IMR-90 (cell line): ENCODE measurements around the gene COMMD1. TPM values are rescaled to one million over a fixed set of nuclear protein-coding genes. Genes with fewer than 3 reads are reported as not detected.

ENCODE experiments used
- ATAC-seq: fragments of 200-7000 bp; cut with Tn5 transposase; 2 replicates; pipeline ENCODE4 v1.9.1; 2020; ENCODE audit warnings: low read depth, mild to moderate bottlenecking, moderate library complexity
- BruUV-seq: library from RNA; stranded (reverse); fragments of 400-500 nt; replicated peaks from 2 replicates; lab custom pipeline; 2021; lab: Mats Ljungman, UMichigan
- CTCF ChIA-PET: fragments of 300-600 bp; formaldehyde crosslinking; extraction: SDS; loops from one replicate; lab custom pipeline; 2021; ENCODE audit warnings: antibody characterized with exemption; lab: Yijun Ruan, JAX
- POLR2A ChIA-PET: fragments of 300-600 bp; sonication (Branson Sonifier 250); formaldehyde crosslinking; loops from one replicate; lab custom pipeline; 2022; ENCODE audit warnings: antibody characterized with exemption; ENCODE audit not compliant: unreplicated experiment; lab: Charles Lee
- DNase-seq: peaks from one replicate; pipeline ENCODE4 v3.0.0; 2013
- H2AFZ ChIP-seq: replicated peaks from 2 replicates; pipeline ENCODE3; 2013; ENCODE audit warnings: low read length, mild to moderate bottlenecking; ENCODE audit not compliant: poor library complexity
- H2AK5ac ChIP-seq: 2 replicates; pipeline ENCODE4 v1.6.1; 2013; ENCODE audit warnings: low read depth, low read length, inconsistent platforms
- H2AK9ac ChIP-seq: replicated peaks from 2 replicates; pipeline ENCODE3; 2013; ENCODE audit warnings: mild to moderate bottlenecking, low read depth, low read length, moderate library complexity; ENCODE audit not compliant: poor library complexity
- H2BK120ac ChIP-seq: 2 replicates; pipeline ENCODE4 v1.6.1; 2013; ENCODE audit warnings: low read depth, low read length, inconsistent platforms
- H2BK15ac ChIP-seq: 3 replicates; pipeline ENCODE4 v1.6.1; 2013; ENCODE audit warnings: low read depth, low read length, inconsistent platforms
- H2BK20ac ChIP-seq: 2 replicates; pipeline ENCODE4 v1.6.1; 2013; ENCODE audit warnings: low read depth, mild to moderate bottlenecking, inconsistent platforms, low read length, moderate library complexity
- H2BK5ac ChIP-seq: 2 replicates; pipeline ENCODE4 v1.6.1; 2013; ENCODE audit warnings: mild to moderate bottlenecking, low read depth, low read length, inconsistent platforms; ENCODE audit not compliant: poor library complexity, severe bottlenecking
- H3K14ac ChIP-seq: replicated peaks from 2 replicates; pipeline ENCODE4 v1.6.1; 2013; ENCODE audit warnings: low read depth, low read length, inconsistent platforms
- H3K18ac ChIP-seq: 2 replicates; pipeline ENCODE4 v1.6.1; 2013; ENCODE audit warnings: low read depth, low read length, control low read depth
- H3K23ac ChIP-seq: 2 replicates; pipeline ENCODE4 v1.6.1; 2013; ENCODE audit warnings: low read depth, low read length, inconsistent platforms
- H3K27ac ChIP-seq: 2 replicates; pipeline ENCODE4 v1.5.1; 2013; ENCODE audit warnings: mild to moderate bottlenecking, control low read depth, low read length; ENCODE audit not compliant: insufficient read depth
- H3K27me3 ChIP-seq: 2 replicates; pipeline ENCODE4 v1.6.1; 2013; ENCODE audit warnings: low read length; ENCODE audit not compliant: control insufficient read depth, insufficient read depth
- H3K36me3 ChIP-seq: 2 replicates; pipeline ENCODE4 v1.6.1; 2013; ENCODE audit warnings: low read length, mixed read lengths; ENCODE audit not compliant: control insufficient read depth, insufficient read depth
- H3K4ac ChIP-seq: 2 replicates; pipeline ENCODE4 v1.6.1; 2013; ENCODE audit warnings: low read depth, low read length, inconsistent platforms
- H3K4me1 ChIP-seq: 2 replicates; pipeline ENCODE4 v1.6.1; 2013; ENCODE audit warnings: low read length, mixed read lengths; ENCODE audit not compliant: control insufficient read depth, insufficient read depth
- H3K4me2 ChIP-seq: 2 replicates; pipeline ENCODE4 v1.6.1; 2013; ENCODE audit warnings: low read depth, mild to moderate bottlenecking, control low read depth, low read length, moderate library complexity
- H3K4me3 ChIP-seq: 2 replicates; pipeline ENCODE4 v1.5.1; 2013; ENCODE audit warnings: low read depth, mild to moderate bottlenecking, control low read depth, low read length, moderate library complexity; ENCODE audit not compliant: insufficient read depth
- H3K56ac ChIP-seq: 2 replicates; pipeline ENCODE4 v1.6.1; 2013; ENCODE audit warnings: low read length, inconsistent platforms; ENCODE audit not compliant: insufficient read depth; ENCODE audit errors: extremely low read depth
- H3K79me1 ChIP-seq, 2 experiments: 2 replicates each; pipeline ENCODE4 v1.6.1; 2013; ENCODE audit warnings: low read length in 2 of 2, inconsistent platforms in 1 of 2, low read depth in 1 of 2
- H3K9ac ChIP-seq: 2 replicates; pipeline ENCODE4 v1.6.1; 2013; ENCODE audit warnings: low read depth, low read length, control low read depth
- H3K9me1 ChIP-seq: 2 replicates; pipeline ENCODE4 v1.6.1; 2013; ENCODE audit warnings: low read length, inconsistent platforms; ENCODE audit not compliant: insufficient read depth
- H3K9me3 ChIP-seq: 2 replicates; pipeline ENCODE4 v1.6.1; 2013; ENCODE audit warnings: low read length; ENCODE audit not compliant: control insufficient read depth, insufficient read depth
- H4K20me1 ChIP-seq: 2 replicates; pipeline ENCODE4 v1.6.1; 2013; ENCODE audit warnings: low read length, inconsistent platforms; ENCODE audit not compliant: insufficient read depth
- H4K5ac ChIP-seq: 2 replicates; pipeline ENCODE4 v1.6.1; 2013; ENCODE audit warnings: mild to moderate bottlenecking, low read depth, low read length, control low read depth
- H4K8ac ChIP-seq, 2 experiments: 2 replicates each; pipeline ENCODE4 v1.6.1; 2013; ENCODE audit warnings: low read depth in 2 of 2, low read length in 2 of 2, control low read depth in 1 of 2, inconsistent platforms in 1 of 2
- H4K91ac ChIP-seq: 2 replicates; pipeline ENCODE4 v1.6.1; 2013; ENCODE audit warnings: low read depth, low read length, inconsistent platforms; ENCODE audit not compliant: insufficient read depth
- MAFK ChIP-seq: IDR thresholded peaks from 2 replicates; pipeline ENCODE4 v1.6.1; 2012; ENCODE audit warnings: low read depth, low read length, improper control_type of control experiment
- MAZ ChIP-seq: IDR thresholded peaks from 2 replicates; pipeline ENCODE4 v1.6.1; 2012; ENCODE audit warnings: low read depth, mild to moderate bottlenecking, low read length, improper control_type of control experiment, moderate library complexity, borderline replicate concordance
- MXI1 ChIP-seq: IDR thresholded peaks from 2 replicates; pipeline ENCODE4 v1.6.1; 2012; ENCODE audit warnings: low read depth, mild to moderate bottlenecking, low read length, moderate library complexity, borderline replicate concordance
- WGBS, 2 experiments: methylation state at CpG; one replicate each; pipeline versions ENCODE4 v1.1.5 to v1.1.7; 2013; ENCODE audit warnings: missing lambda C conversion rate in 2 of 2; ENCODE audit not compliant: insufficient read length in 1 of 2; ENCODE audit errors: extremely low coverage in 2 of 2; 5-methylcytosine and 5-hydroxymethylcytosine counted together
- dilution Hi-C: fragments of 300-500 bp; cut with HindIII; formaldehyde crosslinking; loops from one replicate; pipeline ENCODE4 v1.14.3; 2018; ENCODE audit warnings: low sequenced_read_pairs; ENCODE audit not compliant: unreplicated experiment
- in situ Hi-C: fragments of 300-500 bp; cut with MboI; formaldehyde crosslinking; loops from 3 replicates; pipeline ENCODE4 v1.14.3; 2019; ENCODE audit warnings: low sequenced_read_pairs, inconsistent platforms, mixed read lengths
- intact Hi-C: fragments of 100-400 bp; cut with micrococcal nuclease; formaldehyde crosslinking; loops from 2 replicates; pipeline ENCODE4 v1.10.0; 2022
- polyA plus RNA-seq, 3 experiments: library from polyadenylated mRNA; depleted of rRNA; stranded (reverse); fragments of >200 nt; gene quantifications; 2 replicates each; pipeline ENCODE4 v1.2.3, GENCODE V29; 2012; ENCODE audit warnings: low replicate concordance in 1 of 3
- total RNA-seq: library from RNA; depleted of rRNA; stranded (reverse); fragments of >200 nt; gene quantifications from 2 replicates; pipeline ENCODE4 v1.2.3, GENCODE V29; 2012

COMMD1 gene
- total and polyA plus RNA-seq, 2 of the 4 experiments (the other 2 are of a cell fraction): 42.8 to 60.4 TPM

DNA sequence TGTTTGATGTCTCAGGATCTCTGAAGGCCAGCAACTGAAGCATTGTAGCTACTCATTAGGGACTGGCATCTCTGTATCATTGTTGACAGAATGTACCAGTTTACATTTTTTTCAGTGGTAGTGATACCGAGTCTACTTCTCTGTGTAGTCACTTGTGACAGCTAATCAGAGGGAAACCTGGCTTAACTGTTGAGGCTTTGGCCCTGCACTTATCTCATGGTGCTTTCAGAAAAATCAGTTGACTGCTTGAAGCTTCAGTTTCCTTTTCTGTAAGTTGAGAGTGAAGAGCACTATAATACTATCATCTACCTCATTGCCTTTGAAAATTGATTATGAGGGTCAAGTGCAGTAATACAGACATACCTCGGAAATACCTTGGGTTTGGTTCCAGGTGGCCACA is 90.0 kb downstream of the COMMD1 start:
- H3K9ac ChIP-seq: no peak overlapping the region
- H3K4ac ChIP-seq: no peak overlapping the region
- ChIA-PET CTCF (no interaction called here), POLR2A (no interaction called here)
- in situ Hi-C loops: loop anchor here (25.0 kb wide), 1 partner anchor 767 kb away; no protein-coding TSS in a partner anchor
- H3K36me3 ChIP-seq: no peaks in the 10 kb centered on the region
- dilution Hi-C loops: no loop called here
- no peak overlapping the region for H4K8ac ChIP-seq
- DNase-seq (no peak), ATAC-seq (no peak)
- H4K20me1 ChIP-seq: no peaks in the 10 kb centered on the region
- H3K27ac ChIP-seq: no peak overlapping the region
- H3K4me2 ChIP-seq: no peak overlapping the region
- no TSS peak for BruUV-seq
- H2AK9ac ChIP-seq: no peak overlapping the region
- no peaks in the 10 kb centered on the region for H3K4me1 ChIP-seq
- H3K14ac ChIP-seq: no peak overlapping the region
- H3K9me3 ChIP-seq: no peaks in the 10 kb centered on the region
- H3K9me1 ChIP-seq: no peaks in the 10 kb centered on the region
- no peak overlapping the region for H3K18ac ChIP-seq
- WGBS, 2 experiments: no CpG with 5 or more reads among the region's 2 CpGs
- H3K4me3 ChIP-seq: no peak overlapping the region
- H2BK15ac ChIP-seq: no peak overlapping the region
- H4K5ac ChIP-seq: no peak overlapping the region
- H3K79me1 ChIP-seq: peaks cover 0 to 17% of the 10 kb centered on the region in 2 experiments; a peak in 2 of 4 replicates
- H2AK5ac ChIP-seq: no peak overlapping the region
- TF ChIP-seq MAFK (no peak), MXI1 (no peak), MAZ (no peak)
- no peak overlapping the region for H4K91ac ChIP-seq
- H2BK120ac ChIP-seq: no peak overlapping the region
- no peak overlapping the region for H3K56ac ChIP-seq
- H2AFZ ChIP-seq: no peak overlapping the region
- no peaks in the 10 kb centered on the region for H3K27me3 ChIP-seq
- H2BK5ac ChIP-seq: no peak overlapping the region
- intact Hi-C loops: no loop called here
- H3K23ac ChIP-seq: no peak overlapping the region
- no peak overlapping the region for H2BK20ac ChIP-seq
